Naive thymus-derived CD8-positive, alpha-beta T cell (primary cell): ENCODE results near the gene MTA3. TPM values are rescaled to one million over a fixed set of nuclear protein-coding genes. Genes with fewer than 3 reads are reported as not detected.

Experiments
- polyA plus RNA-seq, 3 donors: library from polyadenylated mRNA; unstranded; fragments of 300-500 nt; fragmentation: Illumina TruSeq; gene quantifications; one replicate each; pipeline ENCODE4 v1.2.3, GENCODE V29; 2021
- total RNA-seq, 8 experiments: library from RNA in 2 of 8; stranded (reverse) in 2 of 8; gene quantifications; one replicate each; pipeline ENCODE4 v1.2.3 and lab custom pipeline; 2021 to 2026

MTA3 gene
- total and polyA plus RNA-seq, 5 experiments from 2014 or later, result 17.1 to 40.4 (median 21.4) TPM

Other genes starting within 250 kb of the MTA3 start
- 10 to 100 TPM; 73.1 to 76.7 TPM for gene COX7A2L, start 207.4 kb upstream of the MTA3 start, total RNA-seq
- gene COX7A2L, start 207.4 kb upstream of the MTA3 start, polyA plus RNA-seq, result 100 to 1,000 TPM; 174 to 222 (median 194) TPM
- not detected for gene KCNG3, start 74.7 kb upstream of the MTA3 start, total RNA-seq
- not detected for gene KCNG3, start 74.7 kb upstream of the MTA3 start, polyA plus RNA-seq
- under 1 TPM in 1 of 2 experiments, not detected in 1; 0.22 TPM for gene OXER1, start 195.5 kb downstream of the MTA3 start, total RNA-seq
- gene OXER1, start 195.5 kb downstream of the MTA3 start, polyA plus RNA-seq, result under 1 TPM in 2 of 3 donors, not detected in 1; 0.20 to 0.22 TPM
- gene HAAO, start 224.0 kb downstream of the MTA3 start, total RNA-seq, result under 1 TPM; 0.31 to 0.80 TPM
- gene HAAO, start 224.0 kb downstream of the MTA3 start, polyA plus RNA-seq, result under 1 TPM; 0.25 to 0.80 (median 0.47) TPM